GM12892 (cell line): ENCODE measurements around the gene CCNE1.

Source experiments
- POLR2A ChIP-seq: IDR thresholded peaks from 2 replicates; pipeline ENCODE4 v1.6.1; 2011; ENCODE audit warnings: low read depth, low read length, control low read depth
- POLR2AphosphoS5 ChIP-seq: IDR thresholded peaks from 2 replicates; pipeline ENCODE4 v1.6.1; 2011; ENCODE audit warnings: low read depth, low read length, control low read depth
- TAF1 ChIP-seq: IDR thresholded peaks from 2 replicates; pipeline ENCODE4 v1.6.1; 2011; ENCODE audit warnings: low read depth, mild to moderate bottlenecking, control low read depth, low read length, borderline replicate concordance

GRCh38 chr19:29832801-29833200, 21.0 kb downstream of the CCNE1 start:
- TF ChIP-seq POLR2AphosphoS5, result no peak
- TF ChIP-seq POLR2A, result no peak
- no peak for TF ChIP-seq TAF1
